HepG2 (cell line): ENCODE results near the gene POU2F1. TPM values are rescaled to one million over a fixed set of nuclear protein-coding genes. Genes with fewer than 3 reads are reported as not detected.

ENCODE experiments used
- ATAC-seq: fragments of 200-7000 bp; cut with Tn5 transposase; 3 replicates; pipeline ENCODE4 v1.9.1; 2020; ENCODE audit warnings: mild to moderate bottlenecking, moderate library complexity
- BruUV-seq: library from RNA; stranded (reverse); fragments of 400-500 nt; replicated peaks from 2 replicates; lab custom pipeline; 2021; lab: Mats Ljungman, UMichigan
- CTCF ChIA-PET: fragments of 300-600 bp; formaldehyde crosslinking; extraction: SDS; loops from one replicate; lab custom pipeline; 2021; ENCODE audit warnings: low total read pairs, inconsistent platforms, low intra/inter-chr PET ratio; lab: Yijun Ruan, JAX
- POLR2A ChIA-PET: fragments of 350-600 bp; sonication (Branson Sonifier 250); formaldehyde crosslinking; loops from one replicate; lab custom pipeline; 2020; ENCODE audit warnings: antibody characterized with exemption, inconsistent platforms; lab: Yijun Ruan, JAX
- DNase-seq: peaks from one replicate; pipeline ENCODE4 v3.0.0-alpha.2; 2015; ENCODE audit warnings: low spot score
- FAIRE-seq: peaks from 3 replicates; lab custom pipeline; 2011; peaks lifted over from hg19 to GRCh38; lab: Jason Lieb, UNC
- H2AFZ ChIP-seq: one replicate; pipeline ENCODE4 v1.6.1; 2011; ENCODE audit warnings: low read length, inconsistent platforms
- H3K27ac ChIP-seq: fragments of 300-600 bp; 3 replicates; pipeline ENCODE4 v1.8.0; 2011; ENCODE audit warnings: mixed run types, mild to moderate bottlenecking, mixed read lengths, low read length, inconsistent platforms; ENCODE audit not compliant: insufficient read depth; ENCODE audit errors: extremely low read length
- H3K27me3 ChIP-seq, 2 experiments: fragments of 200-600 bp in 1 of 2; 2 replicates in 1 of 2; 3 replicates in 1 of 2; pipeline versions ENCODE4 v1.6.0 to v1.8.0; 2011; ENCODE audit warnings: low read length in 2 of 2, mild to moderate bottlenecking in 2 of 2, moderate library complexity in 2 of 2, inconsistent platforms in 1 of 2; ENCODE audit not compliant: insufficient read depth in 2 of 2, control insufficient read depth in 1 of 2
- H3K36me3 ChIP-seq, 2 experiments: fragments of 200-600 bp in 1 of 2; replicated peaks in 1 of 2; 2 replicates in 1 of 2; 3 replicates in 1 of 2; pipeline versions ENCODE4 v1.5.1 to v1.8.0; 2011; ENCODE audit warnings: low read length in 2 of 2, inconsistent platforms in 1 of 2; ENCODE audit not compliant: insufficient read depth in 2 of 2, control insufficient read depth in 1 of 2
- H3K4me1 ChIP-seq: 2 replicates; pipeline ENCODE4 v1.5.1; 2012; ENCODE audit warnings: low read length, inconsistent platforms; ENCODE audit not compliant: insufficient read depth
- H3K4me2 ChIP-seq: 2 replicates; pipeline ENCODE4 v1.6.0; 2011; ENCODE audit warnings: low read depth, low read length, inconsistent platforms
- H3K4me3 ChIP-seq, 3 experiments: fragments of 200-600 bp in 1 of 3; sonication (generic), shearing (Covaris generic) in 1 of 3; replicated peaks in 1 of 3; 2 replicates each; pipeline ENCODE4 v1.5.1; 2011 to 2016; ENCODE audit warnings: low read length in 3 of 3, inconsistent platforms in 2 of 3, low read depth in 2 of 3, mild to moderate bottlenecking in 2 of 3, control low read depth in 1 of 3, mixed read lengths in 1 of 3; ENCODE audit not compliant: insufficient read depth in 1 of 3
- H3K79me2 ChIP-seq: one replicate; pipeline ENCODE4 v1.6.1; 2011; ENCODE audit warnings: low read length, inconsistent platforms; ENCODE audit not compliant: insufficient read depth
- H3K9ac ChIP-seq: 2 replicates; pipeline ENCODE4 v1.6.0; 2011; ENCODE audit warnings: mild to moderate bottlenecking, low read depth, low read length, inconsistent platforms; ENCODE audit not compliant: insufficient read depth
- H3K9me3 ChIP-seq: 2 replicates; pipeline ENCODE4 v1.5.1; 2012; ENCODE audit warnings: mild to moderate bottlenecking, low read length
- H4K20me1 ChIP-seq: 2 replicates; pipeline ENCODE4 v1.6.0; 2011; ENCODE audit warnings: inconsistent platforms, mild to moderate bottlenecking, low read length, moderate library complexity; ENCODE audit not compliant: insufficient read depth
- HOXA7 ChIP-seq: sonication (generic); formaldehyde crosslinking; IDR thresholded peaks from 2 replicates; pipeline ENCODE4 v1.8.1; 2022; ENCODE audit warnings: mild to moderate bottlenecking, missing genetic modification reagents, moderate library complexity
- KDM3A ChIP-seq: IDR thresholded peaks from 2 replicates; pipeline ENCODE4 v1.6.1; 2018; ENCODE audit warnings: low read depth, missing compliant biosample characterization
- MYNN ChIP-seq: sonication (generic); formaldehyde crosslinking; IDR thresholded peaks from 2 replicates; pipeline ENCODE4 v1.4.0; 2020; ENCODE audit warnings: mild to moderate bottlenecking, low read depth, missing genetic modification reagents
- NFE2L1 ChIP-seq: sonication (generic); formaldehyde crosslinking; IDR thresholded peaks from 2 replicates; pipeline ENCODE4 v1.4.0; 2020; ENCODE audit warnings: missing genetic modification reagents, mild to moderate bottlenecking, borderline replicate concordance
- NONO ChIP-seq, 2 experiments: fragments of 450-650 bp in 1 of 2; sonication (generic) in 1 of 2; formaldehyde crosslinking in 1 of 2; IDR thresholded peaks in 1 of 2; conservative IDR thresholded peaks in 1 of 2; 2 replicates each; pipeline versions ENCODE4 v1.6.1 to v1.8.0; 2017 to 2022; ENCODE audit warnings: mild to moderate bottlenecking in 1 of 2, missing genetic modification reagents in 1 of 2, moderate library complexity in 1 of 2
- SOX5 ChIP-seq: IDR thresholded peaks from 2 replicates; pipeline ENCODE4 v1.6.1; 2016; ENCODE audit warnings: borderline replicate concordance
- SOX6 ChIP-seq, 2 experiments: fragments of 450-650 bp in 1 of 2; sonication (generic) in 1 of 2; formaldehyde crosslinking in 1 of 2; IDR thresholded peaks; 2 replicates each; pipeline versions ENCODE4 v1.4.0 to v1.6.1; 2017 to 2020; ENCODE audit warnings: antibody characterized with exemption in 1 of 2, mild to moderate bottlenecking in 1 of 2, missing genetic modification reagents in 1 of 2
- TEAD3 ChIP-seq: optimal IDR thresholded peaks from 2 replicates; pipeline ENCODE3; 2016; ENCODE audit warnings: borderline replicate concordance
- XBP1 ChIP-seq: sonication (generic); formaldehyde crosslinking; IDR thresholded peaks from 2 replicates; pipeline ENCODE4 v1.5.0; 2020; ENCODE audit warnings: missing genetic modification reagents
- ZMYM2 ChIP-seq: sonication (generic); formaldehyde crosslinking; IDR thresholded peaks from 2 replicates; pipeline ENCODE4 v1.8.0; 2022; ENCODE audit warnings: mild to moderate bottlenecking, missing genetic modification reagents
- ZNF251 ChIP-seq: sonication (generic); formaldehyde crosslinking; IDR thresholded peaks from 2 replicates; pipeline ENCODE4 v1.9.0; 2021; ENCODE audit warnings: mild to moderate bottlenecking, missing genetic modification reagents
- ZNF292 ChIP-seq: sonication (generic); formaldehyde crosslinking; IDR thresholded peaks from 2 replicates; pipeline ENCODE4 v1.8.1; 2022; ENCODE audit warnings: mild to moderate bottlenecking, low read depth, missing genetic modification reagents, borderline replicate concordance
- ZNF841 ChIP-seq: sonication (generic); formaldehyde crosslinking; IDR thresholded peaks from 2 replicates; pipeline ENCODE4 v1.8.1; 2023; ENCODE audit warnings: missing genetic modification reagents, borderline replicate concordance
- WGBS: methylation state at CpG from one replicate; pipeline ENCODE4 v1.1.6; 2017; ENCODE audit warnings: low lambda C conversion rate; 5-methylcytosine and 5-hydroxymethylcytosine counted together
- in situ Hi-C: cut with HindIII; loops from 2 replicates; pipeline ENCODE4 v1.10.0; 2017; ENCODE audit warnings: low pct_unique_long_range_greater_than_20kb; ENCODE audit not compliant: extremely low pct_ligation_motif_present
- intact Hi-C: fragments of 100-400 bp; cut with micrococcal nuclease; formaldehyde crosslinking; loops from one replicate; pipeline ENCODE4 v1.10.0; 2022; ENCODE audit not compliant: unreplicated experiment
- polyA plus RNA-seq, 8 experiments: library from polyadenylated mRNA; depleted of rRNA in 3 of 8; stranded (reverse) in 7 of 8; unstranded in 1 of 8; fragments of >200 nt; fragmentation: Illumina TruSeq in 4 of 8; extraction: Trizol in 4 of 8; gene quantifications; 2 replicates each; pipeline versions ENCODE4 v1.2.1 to v1.2.3, GENCODE V29; 2011 to 2016; ENCODE audit warnings: low read depth in 4 of 8, missing spikeins in 1 of 8, mixed read lengths in 1 of 8; ENCODE audit not compliant: insufficient read depth in 1 of 8
- total RNA-seq, 5 experiments: library from RNA; depleted of rRNA; stranded (reverse); fragments of >200 nt; fragmentation: Illumina TruSeq; extraction: Trizol; gene quantifications; 2 replicates each; pipeline ENCODE4 v1.2.3, GENCODE V29; 2016; ENCODE audit warnings: low read depth in 1 of 5
- TF ChIP-seq, protein P1 (sequence below): sonication (generic); formaldehyde crosslinking; IDR thresholded peaks from 2 replicates; pipeline ENCODE4 v1.4.0; 2020; ENCODE audit warnings: low read depth, missing genetic modification reagents
- TF ChIP-seq, protein P2 (sequence below): IDR thresholded peaks from 2 replicates; pipeline ENCODE4 v1.6.1; 2016; ENCODE audit warnings: missing biosample characterization, missing genetic modification reagents, low read depth
- TF ChIP-seq, protein P3 (sequence below): sonication (generic); formaldehyde crosslinking; IDR thresholded peaks from 2 replicates; pipeline ENCODE4 v1.4.0; 2020; ENCODE audit warnings: missing genetic modification reagents
- TF ChIP-seq, protein P4 (sequence below): fragments of 450-650 bp; IDR thresholded peaks from 2 replicates; pipeline ENCODE4 v1.6.1; 2017

Gene POU2F1
- total and polyA plus RNA-seq, 2 of the 13 experiments (the other 11 are each of a cell fraction or from before 2014, with no cell fraction given) = 10.2 to 13.0 TPM

DNA sequence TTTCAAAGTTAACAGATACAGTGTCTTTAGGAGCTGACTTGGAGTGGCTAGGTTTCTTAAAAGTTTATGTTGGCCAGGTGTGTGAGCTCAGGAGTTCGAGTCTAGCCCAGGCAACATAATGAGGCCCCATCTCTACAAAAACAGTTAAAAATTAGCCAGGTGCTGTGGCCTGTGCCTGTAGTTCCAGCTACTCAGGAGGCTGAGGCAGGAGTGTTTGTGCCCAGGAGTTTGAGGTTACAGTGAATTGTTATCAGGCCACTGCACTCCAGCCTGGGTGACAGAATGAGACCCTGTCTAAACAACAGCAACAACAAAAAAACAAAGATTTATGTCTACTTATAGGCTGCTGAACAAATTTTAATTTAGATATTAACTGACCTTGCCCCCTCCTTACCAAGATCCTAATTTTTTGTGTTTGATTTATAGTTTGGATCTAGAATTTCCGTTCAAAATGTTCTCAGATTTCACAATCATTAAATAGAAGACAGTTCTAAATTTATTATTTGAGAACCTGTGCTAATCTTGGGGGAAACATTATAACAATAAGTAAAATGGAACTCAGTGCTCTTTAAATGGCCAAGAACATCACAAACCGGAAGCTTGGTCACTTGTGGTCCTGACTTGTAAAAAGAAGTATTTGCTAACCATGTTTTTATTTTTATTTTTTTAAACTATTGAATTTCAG is 67.8 kb downstream of the POU2F1 start:
- Histone ChIP-seq H3K4me2 (peak overlapping the region; percentile 38; the same call in 1 of the 2 replicates), H3K4me1 (peaks cover 73% of the 10 kb centered on the region), H3K9me3 (no peaks in the 10 kb centered on the region), H3K27me3 (no peaks in the 10 kb centered on the region), H3K4me3 (no peak overlapping the region), H3K79me2 (peaks cover 62% of the 10 kb centered on the region), H3K9ac (no peak overlapping the region), H2AFZ (no peak overlapping the region), H4K20me1 (no peaks in the 10 kb centered on the region), H3K27ac (peak overlapping the region; percentile 11), H3K36me3 (no peaks in the 10 kb centered on the region)
- ChIA-PET POLR2A (interaction anchor here (0.9 to 3.2 kb wide), 2 partner anchors 9 to 68 kb away, joined by 3 to 12 read pairs; no protein-coding TSS in a partner anchor), CTCF (no interaction called here)
- DNase-seq (peak; percentile 18), ATAC-seq (peak; percentile 86), FAIRE-seq (peak; percentile 39)
- 57% methylated on average over 3 of the region's 3 CpGs for WGBS
- intact Hi-C loops (loop anchor here (5.0 kb wide), 1 partner anchor 44 kb away; no protein-coding TSS in a partner anchor), in situ Hi-C loops (no loop called here)
- no TSS peak for BruUV-seq
- TF ChIP-seq KDM3A (CRISPR knock-in tag) (no peak), MYNN (CRISPR knock-in tag) (no peak), NONO (IDR thresholded peaks at IDR 0.05) (no peak), NONO (CRISPR knock-in tag; conservative IDR thresholded peaks at IDR 0.05) (no peak), ZNF251 (CRISPR knock-in tag) (no peak), SOX5 (CRISPR knock-in tag) (no peak; the same call in 1 of the 2 replicates), HOXA7 (CRISPR knock-in tag) (no peak), SOX6 (IDR thresholded peaks at IDR 0.05) (no peak), SOX6 (CRISPR knock-in tag; IDR thresholded peaks at IDR 0.05) (peak; percentile 51), TEAD3 (CRISPR knock-in tag) (peak; percentile 27), ZMYM2 (CRISPR knock-in tag) (0 out of 2 replicates have a peak, but pooled peaks have one; percentile 28), ZNF292 (peak; percentile 75), ZNF841 (CRISPR knock-in tag) (no peak), NFE2L1 (CRISPR knock-in tag) (no peak), XBP1 (CRISPR knock-in tag) (no peak)
- TF ChIP-seq, protein P1, sequence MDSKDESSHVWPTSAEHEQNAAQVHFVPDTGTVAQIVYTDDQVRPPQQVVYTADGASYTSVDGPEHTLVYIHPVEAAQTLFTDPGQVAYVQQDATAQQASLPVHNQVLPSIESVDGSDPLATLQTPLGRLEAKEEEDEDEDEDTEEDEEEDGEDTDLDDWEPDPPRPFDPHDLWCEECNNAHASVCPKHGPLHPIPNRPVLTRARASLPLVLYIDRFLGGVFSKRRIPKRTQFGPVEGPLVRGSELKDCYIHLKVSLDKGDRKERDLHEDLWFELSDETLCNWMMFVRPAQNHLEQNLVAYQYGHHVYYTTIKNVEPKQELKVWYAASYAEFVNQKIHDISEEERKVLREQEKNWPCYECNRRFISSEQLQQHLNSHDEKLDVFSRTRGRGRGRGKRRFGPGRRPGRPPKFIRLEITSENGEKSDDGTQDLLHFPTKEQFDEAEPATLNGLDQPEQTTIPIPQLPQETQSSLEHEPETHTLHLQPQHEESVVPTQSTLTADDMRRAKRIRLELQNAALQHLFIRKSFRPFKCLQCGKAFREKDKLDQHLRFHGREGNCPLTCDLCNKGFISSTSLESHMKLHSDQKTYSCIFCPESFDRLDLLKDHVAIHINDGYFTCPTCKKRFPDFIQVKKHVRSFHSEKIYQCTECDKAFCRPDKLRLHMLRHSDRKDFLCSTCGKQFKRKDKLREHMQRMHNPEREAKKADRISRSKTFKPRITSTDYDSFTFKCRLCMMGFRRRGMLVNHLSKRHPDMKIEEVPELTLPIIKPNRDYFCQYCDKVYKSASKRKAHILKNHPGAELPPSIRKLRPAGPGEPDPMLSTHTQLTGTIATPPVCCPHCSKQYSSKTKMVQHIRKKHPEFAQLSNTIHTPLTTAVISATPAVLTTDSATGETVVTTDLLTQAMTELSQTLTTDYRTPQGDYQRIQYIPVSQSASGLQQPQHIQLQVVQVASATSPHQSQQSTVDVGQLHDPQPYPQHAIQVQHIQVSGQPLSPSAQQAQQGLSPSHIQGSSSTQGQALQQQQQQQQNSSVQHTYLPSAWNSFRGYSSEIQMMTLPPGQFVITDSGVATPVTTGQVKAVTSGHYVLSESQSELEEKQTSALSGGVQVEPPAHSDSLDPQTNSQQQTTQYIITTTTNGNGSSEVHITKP = no peak
- TF ChIP-seq, protein P2, sequence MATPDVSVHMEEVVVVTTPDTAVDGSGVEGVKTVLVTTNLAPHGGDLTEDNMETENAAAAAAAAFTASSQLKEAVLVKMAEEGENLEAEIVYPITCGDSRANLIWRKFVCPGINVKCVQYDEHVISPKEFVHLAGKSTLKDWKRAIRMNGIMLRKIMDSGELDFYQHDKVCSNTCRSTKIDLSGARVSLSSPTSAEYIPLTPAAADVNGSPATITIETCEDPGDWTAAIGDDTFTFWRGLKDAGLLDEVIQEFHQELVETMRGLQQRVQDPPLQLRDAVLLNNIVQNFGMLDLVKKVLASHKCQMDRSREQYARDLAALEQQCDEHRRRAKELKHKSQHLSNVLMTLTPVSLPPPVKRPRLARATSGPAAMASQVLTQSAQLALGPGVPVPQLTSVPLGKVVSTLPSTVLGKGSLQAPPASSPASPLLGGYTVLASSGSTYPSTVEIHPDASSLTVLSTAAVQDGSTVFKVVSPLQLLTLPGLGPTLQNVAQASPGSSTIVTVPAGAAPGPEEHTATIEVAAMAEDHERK (CRISPR knock-in tag) = no peak
- TF ChIP-seq, protein P3, sequence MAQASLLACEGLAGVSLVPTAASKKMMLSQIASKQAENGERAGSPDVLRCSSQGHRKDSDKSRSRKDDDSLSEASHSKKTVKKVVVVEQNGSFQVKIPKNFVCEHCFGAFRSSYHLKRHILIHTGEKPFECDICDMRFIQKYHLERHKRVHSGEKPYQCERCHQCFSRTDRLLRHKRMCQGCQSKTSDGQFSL = no peak
- TF ChIP-seq, protein P4, sequence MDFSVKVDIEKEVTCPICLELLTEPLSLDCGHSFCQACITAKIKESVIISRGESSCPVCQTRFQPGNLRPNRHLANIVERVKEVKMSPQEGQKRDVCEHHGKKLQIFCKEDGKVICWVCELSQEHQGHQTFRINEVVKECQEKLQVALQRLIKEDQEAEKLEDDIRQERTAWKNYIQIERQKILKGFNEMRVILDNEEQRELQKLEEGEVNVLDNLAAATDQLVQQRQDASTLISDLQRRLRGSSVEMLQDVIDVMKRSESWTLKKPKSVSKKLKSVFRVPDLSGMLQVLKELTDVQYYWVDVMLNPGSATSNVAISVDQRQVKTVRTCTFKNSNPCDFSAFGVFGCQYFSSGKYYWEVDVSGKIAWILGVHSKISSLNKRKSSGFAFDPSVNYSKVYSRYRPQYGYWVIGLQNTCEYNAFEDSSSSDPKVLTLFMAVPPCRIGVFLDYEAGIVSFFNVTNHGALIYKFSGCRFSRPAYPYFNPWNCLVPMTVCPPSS = no peak
